Adrenal gland (tissue), 12 donors: ENCODE data around the gene SPTBN4. TPM values are rescaled to one million over a fixed set of nuclear protein-coding genes. Genes with fewer than 3 reads are reported as not detected.
A peak's percentile ranks its signal among the peaks of the same experiment; 100 is the strongest.

Source experiments
- DNase-seq, 7 donors: peaks; one replicate each; pipeline ENCODE4 v3.0.0-alpha.2; 2019 to 2020
- H3K27ac ChIP-seq, 5 donors: fragments of 200-600 bp; sonication (generic) in 4 of 5; 1 replicate in 3 of 5; 2 replicates in 2 of 5; pipeline versions ENCODE4 v1.5.1 to v1.8.0; 2016 to 2020; ENCODE audit warnings: mild to moderate bottlenecking in 1 of 5
- H3K27me3 ChIP-seq: fragments of 200-600 bp; 2 replicates; pipeline ENCODE4 v1.8.0; 2021
- H3K36me3 ChIP-seq, 2 donors: fragments of 200-600 bp; replicated peaks in 1 of 2; 1 replicate in 1 of 2; 2 replicates in 1 of 2; pipeline versions ENCODE4 v1.5.1 to v1.8.0; 2018 to 2022
- H3K4me1 ChIP-seq, 2 donors: fragments of 200-600 bp; replicated peaks in 1 of 2; 1 replicate in 1 of 2; 2 replicates in 1 of 2; pipeline versions ENCODE4 v1.5.1 to v1.8.0; 2018 to 2021
- H3K4me3 ChIP-seq, 4 donors: fragments of 200-600 bp; sonication (generic) in 3 of 4; one replicate each; pipeline ENCODE4 v1.5.1; 2016 to 2018
- H3K9me3 ChIP-seq, 3 donors: fragments of 200-600 bp; sonication (generic) in 1 of 3; replicated peaks in 1 of 3; 1 replicate in 2 of 3; 2 replicates in 1 of 3; pipeline versions ENCODE4 v1.5.1 to v1.8.0; 2016 to 2021
- POLR2A ChIP-seq, 2 donors: fragments of 450-650 bp; IDR thresholded peaks; one replicate each; pipeline ENCODE4 v1.6.1; 2017; ENCODE audit warnings: antibody characterized with exemption in 2 of 2, mild to moderate bottlenecking in 2 of 2, moderate library complexity in 1 of 2
- WGBS, 4 donors: extraction: QIAGEN DNeasy Blood & Tissue Kit in 2 of 4; methylation state at CpG; one replicate each; pipeline versions ENCODE4 v1.1.5 to v1.1.7; 2013 to 2017; 5-methylcytosine and 5-hydroxymethylcytosine counted together
- intact Hi-C, 2 donors: fragments of 100-400 bp; cut with DNase I; formaldehyde crosslinking; loops; one replicate each; pipeline versions ENCODE4 v1.14.1 to v1.15.0; 2022 to 2023
- polyA plus RNA-seq, 3 donors: library from polyadenylated mRNA; stranded (reverse); fragments of 200-250 nt in 2 of 3; fragments of 350-450 nt in 1 of 3; fragmentation: Illumina TruSeq in 1 of 3; extraction: RNeasy Lipid Tissue Mini Kit (QIAGEN cat#74804) in 1 of 3; gene quantifications; one replicate each; pipeline ENCODE4 v1.2.3, GENCODE V29; 2013 to 2014
- total RNA-seq, 9 donors: library from RNA; depleted of rRNA in 4 of 9; stranded (reverse); fragments of >200 nt in 4 of 9; fragments of 120-200 nt in 1 of 9; fragmentation: NEBNext Ultra II Directional in 1 of 9; extraction: Animal tissue kit (Norgen Biotek cat#: 25700) in 1 of 9; gene quantifications; one replicate each; pipeline versions ENCODE4 v1.1.0 to v1.2.4, GENCODE V29; 2013 to 2023
- TF ChIP-seq, protein P1 (sequence below), 6 experiments: fragments of 450-650 bp in 4 of 6; fragments of 200-600 bp in 2 of 6; sonication (generic) in 1 of 6; IDR thresholded peaks; 1 replicate in 5 of 6; 2 replicates in 1 of 6; pipeline versions ENCODE4 v1.5.1 to v1.8.0; 2016 to 2021; ENCODE audit warnings: antibody characterized with exemption in 6 of 6, mild to moderate bottlenecking in 2 of 6, moderate library complexity in 1 of 6
- donor health status: healthy with polysubstance abuse.
- donor health status: Bipolar disorder and iron deficiency.
- donor health status: DM: yes; HTN: yes; CAD: no.
- donor health status: DM: no; HTN: no; CAD: no.
- donor health status: DM: no; HTN: no; CAD: no.
- donor health status: DM: yes; HTN: yes; CAD: no.

SPTBN4 gene
- total and polyA plus RNA-seq, 12 donors: 0.91 to 46.7 (median 3.3) TPM

DNA sequence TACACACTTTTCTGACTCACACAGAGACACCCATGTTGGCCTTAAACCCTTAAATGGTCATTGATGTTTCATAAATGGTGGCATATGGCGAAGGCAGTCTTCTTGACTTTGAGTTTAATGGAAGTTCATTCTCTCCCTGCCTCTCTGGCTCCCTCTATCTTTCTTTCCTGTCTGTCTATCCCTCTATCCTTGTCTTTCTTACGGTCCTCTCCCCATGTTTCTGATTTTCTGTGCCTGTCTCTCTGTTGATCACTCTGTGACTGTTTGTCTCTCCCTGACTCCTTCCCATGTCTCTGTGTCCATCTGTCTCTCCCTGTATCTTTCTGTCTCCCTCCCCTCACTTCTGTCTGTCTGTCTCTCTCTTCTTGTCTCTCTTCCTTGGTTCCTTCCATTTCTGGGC, 66.7 kb downstream of the SPTBN4 start:
- 90 to 94% (median 91%) methylated on average over 2 of the region's 2 CpGs for WGBS, 4 donors
- intact Hi-C loops: loop anchor here in 1 of 2 donors (5.0 kb wide), 1 partner anchor 64 kb away; no protein-coding TSS in a partner anchor
- no peaks in the 10 kb centered on the region for H3K27me3 ChIP-seq
- H3K36me3 ChIP-seq: no peaks in the 10 kb centered on the region
- no peaks in the 10 kb centered on the region for H3K9me3 ChIP-seq
- H3K4me1 ChIP-seq: peaks cover 0 to 8% of the 10 kb centered on the region in 2 donors
- TF ChIP-seq POLR2A (IDR thresholded peaks at IDR 0.05): no peak
- TF ChIP-seq, protein P1, sequence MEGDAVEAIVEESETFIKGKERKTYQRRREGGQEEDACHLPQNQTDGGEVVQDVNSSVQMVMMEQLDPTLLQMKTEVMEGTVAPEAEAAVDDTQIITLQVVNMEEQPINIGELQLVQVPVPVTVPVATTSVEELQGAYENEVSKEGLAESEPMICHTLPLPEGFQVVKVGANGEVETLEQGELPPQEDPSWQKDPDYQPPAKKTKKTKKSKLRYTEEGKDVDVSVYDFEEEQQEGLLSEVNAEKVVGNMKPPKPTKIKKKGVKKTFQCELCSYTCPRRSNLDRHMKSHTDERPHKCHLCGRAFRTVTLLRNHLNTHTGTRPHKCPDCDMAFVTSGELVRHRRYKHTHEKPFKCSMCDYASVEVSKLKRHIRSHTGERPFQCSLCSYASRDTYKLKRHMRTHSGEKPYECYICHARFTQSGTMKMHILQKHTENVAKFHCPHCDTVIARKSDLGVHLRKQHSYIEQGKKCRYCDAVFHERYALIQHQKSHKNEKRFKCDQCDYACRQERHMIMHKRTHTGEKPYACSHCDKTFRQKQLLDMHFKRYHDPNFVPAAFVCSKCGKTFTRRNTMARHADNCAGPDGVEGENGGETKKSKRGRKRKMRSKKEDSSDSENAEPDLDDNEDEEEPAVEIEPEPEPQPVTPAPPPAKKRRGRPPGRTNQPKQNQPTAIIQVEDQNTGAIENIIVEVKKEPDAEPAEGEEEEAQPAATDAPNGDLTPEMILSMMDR (IDR thresholded peaks at IDR 0.05): no peak
- DNase-seq: no peak
- H3K27ac ChIP-seq: no peak overlapping the region
- no peak overlapping the region for H3K4me3 ChIP-seq

DNA sequence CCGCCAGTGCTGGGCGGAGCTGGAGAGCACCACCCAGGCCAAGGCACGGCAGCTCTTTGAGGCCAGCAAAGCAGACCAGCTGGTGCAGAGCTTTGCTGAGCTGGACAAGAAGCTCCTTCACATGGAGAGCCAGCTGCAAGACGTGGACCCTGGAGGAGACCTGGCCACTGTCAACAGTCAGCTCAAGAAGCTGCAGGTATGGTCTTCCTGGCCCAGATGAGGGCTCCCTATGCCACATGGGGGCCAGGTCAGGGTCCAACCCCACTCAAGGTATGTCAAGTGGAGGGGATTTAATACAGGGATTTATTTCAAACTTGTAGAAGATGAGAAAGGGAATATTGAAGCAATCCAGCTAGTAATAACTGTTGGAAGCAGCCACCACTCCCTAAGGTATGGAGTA, 67.3 kb downstream of the SPTBN4 start:
- TF ChIP-seq, protein P1 (IDR thresholded peaks at IDR 0.05): no peak
- TF ChIP-seq POLR2A (IDR thresholded peaks at IDR 0.05): no peak
- intact Hi-C loops: loop anchor here in 1 of 2 donors (5.0 kb wide), 1 partner anchor 63 kb away; no protein-coding TSS in a partner anchor
- peaks cover 0 to 8% of the 10 kb centered on the region in 2 donors for H3K4me1 ChIP-seq
- H3K36me3 ChIP-seq: no peaks in the 10 kb centered on the region
- H3K4me3 ChIP-seq: no peak overlapping the region
- DNase-seq: no peak
- H3K27ac ChIP-seq: no peak overlapping the region
- no peaks in the 10 kb centered on the region for H3K27me3 ChIP-seq
- WGBS, 4 donors: 79 to 94% (median 86%) methylated on average over 4 of the region's 4 CpGs
- H3K9me3 ChIP-seq: no peaks in the 10 kb centered on the region

DNA sequence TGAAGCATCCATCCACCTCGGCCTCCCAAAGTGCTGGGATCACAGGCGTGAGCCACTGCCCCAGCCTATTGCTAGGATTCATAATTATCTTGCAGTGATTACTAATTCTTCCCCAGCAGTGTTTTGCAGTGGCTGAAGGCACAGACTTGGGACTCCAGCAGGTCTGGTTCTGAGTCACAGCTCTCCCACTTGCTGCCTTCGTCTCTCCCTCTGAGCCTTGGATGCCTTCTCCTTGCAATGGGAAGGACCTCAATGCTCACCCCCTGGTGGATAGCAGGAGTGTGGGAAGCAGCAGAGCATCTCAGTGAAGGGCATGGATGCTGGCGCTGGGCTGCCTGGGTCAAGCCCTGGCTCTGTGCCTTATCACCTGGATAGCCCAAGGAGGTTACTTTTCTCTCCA, 72.3 kb downstream of the SPTBN4 start:
- intact Hi-C loops: no loop called here
- Histone ChIP-seq H3K4me1 (no peaks in the 10 kb centered on the region), H3K4me3 (no peak overlapping the region), H3K27ac (no peak overlapping the region), H3K27me3 (no peaks in the 10 kb centered on the region), H3K9me3 (no peaks in the 10 kb centered on the region), H3K36me3 (no peaks in the 10 kb centered on the region)
- DNase-seq: no peak
- TF ChIP-seq, protein P1 (IDR thresholded peaks at IDR 0.05): no peak
- no peak for TF ChIP-seq POLR2A (IDR thresholded peaks at IDR 0.05)
- 55 to 80% (median 70%) methylated on average over 3 to 4 of the region's 4 CpGs for WGBS, 4 donors

DNA sequence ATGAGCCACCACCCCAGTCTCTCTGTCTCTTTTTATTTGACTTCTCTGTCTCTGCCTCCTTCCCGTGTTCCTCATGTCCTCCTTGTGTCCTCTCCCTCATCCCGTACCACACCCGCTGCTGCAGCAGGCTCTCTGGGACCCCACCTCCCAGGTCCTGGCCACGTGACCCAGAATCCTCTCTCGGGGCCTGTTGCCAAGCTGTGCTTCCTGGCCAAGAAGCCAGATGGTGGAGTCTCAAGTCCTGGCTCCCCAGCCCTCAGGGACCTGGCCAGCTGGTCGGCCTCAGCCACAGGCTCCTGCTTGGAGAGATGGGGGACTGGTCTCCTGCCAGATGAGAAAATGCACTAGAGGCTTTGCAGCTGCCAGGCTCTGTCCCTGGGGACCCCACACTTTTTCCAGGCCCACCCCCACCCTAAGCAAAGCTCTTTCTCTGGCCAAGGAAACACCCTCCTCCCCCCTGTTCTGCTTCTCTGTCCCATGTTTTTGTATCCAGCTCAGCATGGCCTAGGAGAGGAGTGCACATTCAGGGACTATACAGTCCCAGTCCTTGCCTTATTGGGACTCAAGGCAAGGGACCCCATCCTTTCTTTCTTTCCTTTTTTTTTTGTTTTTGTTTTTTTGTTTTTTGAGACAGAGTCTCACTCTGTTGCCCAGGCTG, 75.5 kb downstream of the SPTBN4 start:
- 55 to 67% (median 57%) methylated on average over 5 to 6 of the region's 6 CpGs for WGBS, 4 donors
- Histone ChIP-seq H3K27me3 (no peaks in the 10 kb centered on the region), H3K4me3 (no peak overlapping the region), H3K9me3 (no peaks in the 10 kb centered on the region), H3K4me1 (no peaks in the 10 kb centered on the region), H3K27ac (no peak overlapping the region), H3K36me3 (no peaks in the 10 kb centered on the region)
- intact Hi-C loops: loop anchor here (5.0 to 10.0 kb wide), 2 partner anchors 60 to 92 kb away; partner anchors contain the start of gene LTBP4 (in 1 of the 2)
- peak in 6 of 7 donors; percentile 19 to 80 (median 52) for DNase-seq
- no peak for TF ChIP-seq POLR2A (IDR thresholded peaks at IDR 0.05)
- TF ChIP-seq, protein P1 (IDR thresholded peaks at IDR 0.05): no peak
